Stimulated activated CD4-positive, alpha-beta T cell treated with anti-CD3 and anti-CD28 coated beads, TNF-alpha, amount 100 ng/mL, for 4 hours (primary cell): ENCODE results near the gene CCDC7.
"Not testable (repeated sequence)": the region's sequence is repeated elsewhere in the genome, so short reads cannot be mapped to it uniquely, and the experiment has no call there.

Experiments used
- DNase-seq, 3 experiments: peaks; one replicate each; pipeline ENCODE4 v3.0.0-alpha.2; 2020; ENCODE audit warnings: low read depth in 3 of 3

Gene CCDC7

GRCh38 chr10:32887481-32887880 lies 441.5 kb downstream of the CCDC7 start:
- DNase-seq, result no peak

DNA sequence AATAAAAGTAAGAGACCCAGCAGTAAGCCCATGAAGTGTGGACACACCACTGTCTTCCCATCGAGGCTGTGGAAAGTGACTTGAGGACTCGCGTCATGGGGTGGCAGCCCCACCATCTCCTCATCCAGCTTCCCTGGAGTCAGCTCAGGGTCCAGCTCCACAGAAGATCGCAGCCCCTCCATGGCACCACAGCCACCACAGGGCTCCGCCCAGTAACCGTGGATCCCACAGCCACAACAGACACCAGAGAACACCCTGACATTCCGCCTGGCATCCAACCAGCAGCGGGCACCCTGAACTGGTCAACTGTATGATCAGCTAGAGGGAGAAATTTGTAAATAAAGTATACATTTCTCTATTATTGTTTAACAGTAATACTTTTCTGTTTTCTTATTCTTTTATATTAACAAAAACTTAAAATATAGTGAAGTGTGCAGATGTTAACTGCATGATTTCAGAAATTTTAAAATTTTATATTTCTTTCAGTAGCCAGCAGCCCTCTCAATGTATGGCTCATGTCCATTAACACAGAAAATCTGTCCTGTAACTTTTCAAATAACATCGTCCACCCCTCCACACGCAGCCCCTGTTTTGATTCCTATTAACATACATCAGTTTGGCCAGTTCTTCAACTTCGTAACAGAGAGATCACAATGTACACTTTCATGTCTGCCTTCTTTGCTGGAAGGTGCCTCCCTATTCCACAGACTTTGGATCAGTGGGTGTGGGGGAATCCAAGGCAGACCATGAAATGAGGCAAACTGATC lies 442.4 kb downstream of the CCDC7 start:
- DNase-seq, result no peak

DNA sequence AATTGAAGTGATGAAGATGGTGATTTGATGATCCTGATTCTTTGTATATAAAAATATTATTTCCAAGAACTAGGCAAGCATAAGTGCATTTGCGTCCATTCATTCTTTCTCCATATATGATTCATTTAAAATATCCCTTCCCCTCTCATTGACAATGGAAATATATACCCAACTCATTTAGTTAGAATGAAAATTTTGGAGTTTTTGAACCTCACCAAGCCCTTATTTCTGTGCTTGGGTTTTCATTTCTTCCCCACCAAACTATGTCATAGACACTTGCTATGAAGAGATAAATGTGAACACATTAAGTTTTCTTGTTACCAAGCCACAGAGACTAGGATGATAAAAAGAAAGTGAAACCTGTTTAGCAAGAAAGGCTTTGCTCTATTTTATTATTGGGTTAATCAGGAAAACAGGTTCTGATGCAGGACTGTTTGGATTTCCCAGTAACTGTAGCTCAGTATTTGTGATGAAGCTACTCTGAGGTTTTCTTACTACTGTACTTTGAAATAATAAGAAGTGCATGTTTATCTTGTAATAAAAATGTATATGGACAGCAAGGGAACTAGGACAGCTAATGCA lies 443.8 kb downstream of the CCDC7 start:
- DNase-seq, result no peak

DNA sequence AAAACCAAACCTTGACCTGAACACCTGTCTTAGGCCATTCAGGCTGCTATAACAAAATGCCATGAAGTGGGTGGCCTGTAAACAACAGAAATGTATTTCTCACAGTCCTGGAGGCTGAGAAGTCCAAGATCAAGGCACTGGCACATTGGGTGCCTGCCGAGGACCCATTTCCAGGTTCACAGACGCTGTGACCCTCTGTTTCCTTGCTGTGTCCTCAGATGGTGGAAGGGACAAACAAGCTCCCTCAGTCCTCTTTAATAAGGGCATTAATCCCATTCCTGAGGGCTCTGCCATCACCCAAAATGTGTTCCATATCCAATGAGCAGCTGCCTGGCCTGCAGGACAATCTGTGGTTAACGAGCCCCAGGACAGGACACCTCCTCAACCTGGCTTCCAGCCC lies 444.5 kb downstream of the CCDC7 start:
- DNase-seq, result no peak

DNA sequence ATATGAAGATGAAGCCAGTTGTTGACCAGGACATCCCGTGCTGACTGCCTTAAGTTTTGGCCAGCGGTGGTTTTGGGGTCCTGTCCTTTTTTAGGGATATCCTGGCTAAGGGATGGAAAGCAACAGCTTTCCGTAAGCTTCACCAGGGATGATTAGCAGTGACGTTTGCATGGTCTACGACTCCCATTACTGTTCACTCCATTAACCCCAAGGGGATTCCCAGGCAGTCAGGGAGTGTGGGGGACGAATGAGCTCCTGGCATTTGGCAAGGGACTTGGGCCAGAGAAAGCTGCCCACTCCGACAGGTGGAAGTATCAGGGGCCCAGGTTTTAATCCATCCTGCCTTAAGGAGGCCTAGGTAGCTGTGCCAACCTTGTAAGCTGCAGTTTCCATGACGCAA lies 445.3 kb downstream of the CCDC7 start:
- DNase-seq, result no peak

DNA sequence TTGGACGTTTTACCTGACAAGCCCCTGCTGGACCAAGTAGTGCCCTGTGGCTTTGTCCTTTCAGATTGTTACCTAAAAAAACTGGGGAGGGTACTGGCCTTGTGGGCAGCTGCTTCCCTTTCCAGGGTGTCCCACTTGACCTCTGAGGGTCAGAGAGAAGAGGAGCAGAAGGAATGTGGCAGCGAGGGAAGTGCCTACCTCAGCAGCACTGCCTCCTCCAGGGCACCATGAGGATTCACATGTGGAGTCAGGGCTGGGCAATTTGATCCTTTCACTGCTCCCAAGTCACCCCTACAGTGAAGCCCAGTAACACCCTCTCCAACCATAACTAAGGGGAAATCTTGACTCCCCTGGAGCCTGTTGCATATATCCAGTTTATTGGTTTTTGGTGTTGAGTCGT lies 447.5 kb downstream of the CCDC7 start:
- no peak for DNase-seq

- DNase-seq, result no peak
Observed at GRCh38 chr10:32893916-32894664, 448.1 kb downstream of the CCDC7 start.

DNA sequence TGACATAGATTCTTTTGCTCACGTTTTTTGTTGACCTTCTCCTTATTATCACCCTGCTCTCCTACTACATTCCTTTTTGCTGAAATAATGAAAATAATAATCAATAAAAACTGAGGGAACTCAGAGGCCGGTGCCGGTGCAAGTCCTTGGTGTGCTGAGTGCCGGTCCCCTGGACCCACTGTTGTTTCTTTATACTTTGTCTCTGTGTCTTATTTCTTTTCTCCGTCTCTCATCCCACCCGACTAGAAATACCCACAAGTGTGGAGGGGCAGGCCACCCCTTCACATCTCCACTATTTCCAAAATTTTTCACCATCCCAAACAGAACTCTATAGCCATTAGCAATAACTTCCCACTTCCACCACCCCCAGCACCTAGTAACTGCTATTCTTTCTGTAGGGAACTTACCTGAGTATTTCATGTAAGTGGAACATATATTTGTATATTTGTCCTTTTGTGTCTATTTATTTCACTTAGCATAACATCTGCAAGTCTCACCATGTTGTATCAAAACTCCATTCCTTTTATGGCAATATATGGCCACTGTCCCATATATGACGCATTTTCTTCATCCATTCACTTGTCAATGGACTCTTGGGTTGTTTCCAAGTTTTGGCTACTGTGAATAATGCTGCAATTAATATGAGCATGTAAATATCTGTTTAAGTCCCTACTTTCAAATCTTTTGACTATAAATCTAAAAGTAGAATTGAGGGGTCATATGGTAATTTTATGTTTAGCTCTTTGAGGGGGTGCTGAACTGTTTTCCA lies 449.4 kb downstream of the CCDC7 start:
- DNase-seq, result not testable (repeated sequence)

DNA sequence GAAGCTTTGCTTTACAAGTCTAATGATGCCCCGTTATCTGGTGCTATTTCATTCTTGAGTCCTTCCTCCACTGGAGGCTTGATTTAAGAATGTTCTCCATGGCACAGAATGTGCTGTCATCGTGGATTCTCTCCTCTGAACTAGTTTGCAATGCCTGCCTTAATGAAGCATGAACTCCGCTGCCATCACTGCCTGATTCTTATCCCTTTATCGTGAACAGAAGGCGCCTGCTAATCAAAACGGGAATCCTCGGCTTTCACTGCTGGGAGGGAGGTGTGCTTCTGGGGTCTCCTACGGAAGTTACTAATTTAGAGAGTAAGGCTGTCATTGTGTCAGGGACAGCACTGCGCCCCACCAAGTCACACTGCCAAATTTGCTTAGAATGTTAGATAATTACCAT lies 455.9 kb downstream of the CCDC7 start:
- no peak for DNase-seq

GRCh38 chr10:32905466-32905865 lies 459.5 kb downstream of the CCDC7 start:
- DNase-seq, result no peak

- no peak for DNase-seq
Observed at GRCh38 chr10:32906595-32906994, 460.7 kb downstream of the CCDC7 start.

DNA sequence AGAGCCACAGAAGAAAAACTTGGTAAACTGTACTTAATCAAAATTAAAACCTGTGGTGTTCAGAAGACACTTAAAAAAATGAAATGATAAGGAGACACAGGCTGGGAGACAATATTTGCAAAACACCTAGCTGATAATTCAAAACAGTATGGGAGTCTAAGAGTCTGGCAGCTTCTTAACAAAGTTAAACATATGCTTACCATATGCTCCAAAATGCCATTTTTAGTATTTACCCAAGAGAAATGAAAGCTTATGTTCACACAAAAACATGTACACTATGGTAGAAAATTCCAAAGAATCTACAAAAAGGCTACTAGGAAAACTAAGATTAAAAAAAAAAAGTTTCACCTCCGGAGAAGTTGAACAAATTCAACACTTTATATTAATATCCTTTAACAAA lies 463.5 kb downstream of the CCDC7 start:
- no peak for DNase-seq

- not testable (repeated sequence) for DNase-seq
Observed at GRCh38 chr10:32909970-32910369, 464.0 kb downstream of the CCDC7 start.

DNA sequence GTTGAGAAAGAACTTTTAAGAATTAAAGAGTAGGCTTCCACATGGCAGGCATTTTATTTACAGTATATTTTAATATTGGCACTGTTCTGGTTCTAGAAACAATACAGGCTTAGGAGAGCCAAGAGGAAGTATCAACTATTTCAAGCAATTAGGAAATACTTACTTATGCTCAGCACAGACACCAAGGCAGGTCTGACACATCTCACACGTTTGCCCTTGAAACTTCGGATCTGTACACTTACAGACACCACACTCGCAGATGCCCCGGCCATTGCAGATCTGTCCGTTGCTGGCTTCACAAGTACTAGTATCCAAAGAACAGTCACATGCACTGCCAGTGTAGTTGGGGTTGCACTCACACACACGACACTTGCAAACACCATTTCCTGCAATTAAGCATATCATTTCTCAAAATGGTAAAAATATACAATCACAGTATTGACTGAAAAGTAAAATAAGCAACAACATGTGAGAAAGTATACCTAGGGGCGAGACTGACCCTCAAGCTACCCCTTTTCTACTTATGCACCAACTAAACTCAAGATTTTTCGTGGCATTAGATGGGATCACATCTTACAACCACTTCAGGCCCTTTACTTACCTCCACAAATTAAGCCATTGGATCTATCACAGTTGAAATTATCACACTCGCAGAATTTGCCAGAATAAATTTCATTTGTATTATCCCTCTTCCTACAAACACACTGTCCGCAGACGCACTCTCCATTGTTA lies 465.5 kb downstream of the CCDC7 start:
- DNase-seq, result no peak

DNA sequence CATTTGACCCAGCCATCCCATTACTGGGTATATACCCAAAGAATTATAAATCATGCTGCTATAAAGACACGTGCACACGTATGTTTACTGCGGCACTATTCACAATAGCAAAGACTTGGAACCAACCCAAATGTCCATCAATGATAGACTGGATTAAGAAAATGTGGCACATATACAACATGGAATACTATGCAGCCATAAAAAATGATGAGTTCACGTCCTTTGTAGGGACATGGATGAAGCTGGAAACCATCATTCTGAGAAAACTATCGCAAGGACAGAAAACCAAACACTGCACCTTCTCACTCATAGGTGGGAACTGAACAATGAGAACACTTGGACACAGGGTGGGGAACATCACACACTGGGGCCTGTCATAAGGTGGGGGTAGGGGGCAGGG lies 471.9 kb downstream of the CCDC7 start:
- not testable (repeated sequence) for DNase-seq

- DNase-seq, result no peak
Observed at GRCh38 chr10:32922170-32922569, 476.2 kb downstream of the CCDC7 start.

GRCh38 chr10:32923134-32923533 lies 477.2 kb downstream of the CCDC7 start:
- DNase-seq, result no peak

- DNase-seq, result no peak
Observed at GRCh38 chr10:32923849-32924248, 477.9 kb downstream of the CCDC7 start.
